ENCODE data around the gene MAN2A2. TPM values are rescaled to one million over a fixed set of nuclear protein-coding genes. Genes with fewer than 3 reads are reported as not detected.

The MAN2A2 gene
- total RNA-seq, 1 donor from 2014 or later, result 90.4 TPM

GRCh38 chr15:90880381-90881145 is 22.5 kb upstream of the MAN2A2 start:
- Histone ChIP-seq H3K27me3 (no peaks in the 10 kb centered on the region), H3K4me3 (no peak overlapping the region), H3K36me3 (peaks cover 64 to 71% of the 10 kb centered on the region in 2 donors), H3K27ac (no peak overlapping the region), H3K4me1 (peaks cover 10 to 20% of the 10 kb centered on the region in 2 donors), H3K9me3 (no peaks in the 10 kb centered on the region)
- no peak for TF ChIP-seq CTCF (IDR thresholded peaks at IDR 0.05)
- intact Hi-C loops (cut with DNase I), result loop anchor here (10.0 kb wide), 3 partner anchors 356 to 986 kb away; partner anchors contain the start of genes AP3S2 and CRTC3
- no peak for DNase-seq (ENCODE audit: low spot score in 2 of 2)

- peaks cover 10 to 27% of the 10 kb centered on the region in 2 donors for H3K4me1 ChIP-seq
- TF ChIP-seq CTCF (IDR thresholded peaks at IDR 0.05), result no peak
- no peak for DNase-seq (ENCODE audit: low spot score in 2 of 2)
- H3K27me3 ChIP-seq, result no peaks in the 10 kb centered on the region
- no peak overlapping the region for H3K27ac ChIP-seq
- peaks cover 56 to 63% of the 10 kb centered on the region in 2 donors for H3K36me3 ChIP-seq
- intact Hi-C loops (cut with DNase I), result loop anchor here (10.0 kb wide), 3 partner anchors 357 to 987 kb away; partner anchors contain the start of genes AP3S2 and CRTC3
- no peak overlapping the region for H3K4me3 ChIP-seq
- H3K9me3 ChIP-seq, result no peaks in the 10 kb centered on the region
Observed at GRCh38 chr15:90881181-90881977, 21.7 kb upstream of the MAN2A2 start.

DNA sequence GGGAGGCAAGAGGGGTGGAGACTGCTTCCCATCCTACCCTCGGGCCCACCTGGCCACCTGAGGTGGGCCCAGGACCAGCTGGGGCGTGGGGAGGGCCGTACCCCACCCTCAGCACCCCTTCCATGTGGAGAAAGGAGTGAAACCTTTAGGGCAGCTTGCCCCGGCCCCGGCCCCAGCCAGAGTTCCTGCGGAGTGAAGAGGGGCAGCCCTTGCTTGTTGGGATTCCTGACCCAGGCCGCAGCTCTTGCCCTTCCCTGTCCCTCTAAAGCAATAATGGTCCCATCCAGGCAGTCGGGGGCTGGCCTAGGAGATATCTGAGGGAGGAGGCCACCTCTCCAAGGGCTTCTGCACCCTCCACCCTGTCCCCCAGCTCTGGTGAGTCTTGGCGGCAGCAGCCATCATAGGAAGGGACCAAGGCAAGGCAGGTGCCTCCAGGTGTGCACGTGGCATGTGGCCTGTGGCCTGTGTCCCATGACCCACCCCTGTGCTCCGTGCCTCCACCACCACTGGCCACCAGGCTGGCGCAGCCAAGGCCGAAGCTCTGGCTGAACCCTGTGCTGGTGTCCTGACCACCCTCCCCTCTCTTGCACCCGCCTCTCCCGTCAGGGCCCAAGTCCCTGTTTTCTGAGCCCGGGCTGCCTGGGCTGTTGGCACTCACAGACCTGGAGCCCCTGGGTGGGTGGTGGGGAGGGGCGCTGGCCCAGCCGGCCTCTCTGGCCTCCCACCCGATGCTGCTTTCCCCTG is 21.0 kb upstream of the MAN2A2 start:
- TF ChIP-seq CTCF (IDR thresholded peaks at IDR 0.05), result no peak
- DNase-seq (ENCODE audit: low spot score in 2 of 2), result peak in 1 of 2 donors; percentile 64
- H3K27me3 ChIP-seq, result no peaks in the 10 kb centered on the region
- peaks cover 48 to 55% of the 10 kb centered on the region in 2 donors for H3K36me3 ChIP-seq
- peak overlapping the region in 1 of 2 donors; percentile 90 for H3K27ac ChIP-seq
- H3K4me3 ChIP-seq, result no peak overlapping the region
- H3K9me3 ChIP-seq, result no peaks in the 10 kb centered on the region
- intact Hi-C loops (cut with DNase I), result loop anchor here (10.0 kb wide), 3 partner anchors 357 to 987 kb away; partner anchors contain the start of genes AP3S2 and CRTC3
- peaks cover 10 to 30% of the 10 kb centered on the region in 2 donors for H3K4me1 ChIP-seq

DNA sequence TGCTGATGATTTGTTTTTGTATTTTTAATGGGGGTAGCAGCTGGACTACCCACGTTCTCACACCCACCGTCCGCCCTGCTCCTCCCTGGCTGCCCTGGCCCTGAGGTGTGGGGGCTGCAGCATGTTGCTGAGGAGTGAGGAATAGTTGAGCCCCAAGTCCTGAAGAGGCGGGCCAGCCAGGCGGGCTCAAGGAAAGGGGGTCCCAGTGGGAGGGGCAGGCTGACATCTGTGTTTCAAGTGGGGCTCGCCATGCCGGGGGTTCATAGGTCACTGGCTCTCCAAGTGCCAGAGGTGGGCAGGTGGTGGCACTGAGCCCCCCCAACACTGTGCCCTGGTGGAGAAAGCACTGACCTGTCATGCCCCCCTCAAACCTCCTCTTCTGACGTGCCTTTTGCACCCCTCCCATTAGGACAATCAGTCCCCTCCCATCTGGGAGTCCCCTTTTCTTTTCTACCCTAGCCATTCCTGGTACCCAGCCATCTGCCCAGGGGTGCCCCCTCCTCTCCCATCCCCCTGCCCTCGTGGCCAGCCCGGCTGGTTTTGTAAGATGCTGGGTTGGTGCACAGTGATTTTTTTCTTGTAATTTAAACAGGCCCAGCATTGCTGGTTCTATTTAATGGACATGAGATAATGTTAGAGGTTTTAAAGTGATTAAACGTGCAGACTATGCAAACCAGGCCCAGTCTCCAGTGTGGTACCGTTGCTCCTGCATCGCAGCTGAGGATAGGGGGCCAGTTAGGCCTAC is 20.1 kb upstream of the MAN2A2 start:
- no peak for TF ChIP-seq CTCF (IDR thresholded peaks at IDR 0.05)
- Histone ChIP-seq H3K4me3 (no peak overlapping the region), H3K36me3 (peaks cover 40 to 47% of the 10 kb centered on the region in 2 donors), H3K27me3 (no peaks in the 10 kb centered on the region), H3K9me3 (no peaks in the 10 kb centered on the region), H3K27ac (peak overlapping the region; percentile 90 to 94), H3K4me1 (peaks cover 10 to 30% of the 10 kb centered on the region in 2 donors)
- DNase-seq (ENCODE audit: low spot score in 2 of 2), result no peak
- intact Hi-C loops (cut with DNase I), result loop anchor here (10.0 kb wide), 3 partner anchors 358 to 988 kb away; partner anchors contain the start of genes AP3S2 and CRTC3
